Measurements from ENCODE around the gene GKAP1.
"Not testable (repeated sequence)": the region's sequence is repeated elsewhere in the genome, so short reads cannot be mapped to it uniquely, and the experiment has no call there.

The GKAP1 gene

GRCh38 chr9:83817356-83818278 lies at the start of gene GKAP1:
GKAP1 (minus strand) TSS chr9:83817769; CDS start chr9:83806517, 11,252 bp downstream.
- peak; percentile 71 for DNase-seq (ENCODE audit: low read depth)

- not testable (repeated sequence) for DNase-seq (ENCODE audit: low read depth)
These were observed 32.3 kb upstream of the GKAP1 start for GRCh38 chr9:83849895-83850294.

GRCh38 chr9:83837070-83837643 lies 19.6 kb upstream of the GKAP1 start:
- not testable (repeated sequence) for DNase-seq (ENCODE audit: low read depth)

GRCh38 chr9:83830426-83831071 lies 13.0 kb upstream of the GKAP1 start:
- not testable (repeated sequence) for DNase-seq (ENCODE audit: low read depth)

GRCh38 chr9:83824986-83825623 lies 7.5 kb upstream of the GKAP1 start:
- not testable (repeated sequence) for DNase-seq (ENCODE audit: low read depth)

GRCh38 chr9:83817011-83817355 lies 586 bp downstream of the GKAP1 start:
- not testable (repeated sequence) for DNase-seq (ENCODE audit: low read depth)

GRCh38 chr9:83815120-83815519 lies 2.4 kb downstream of the GKAP1 start:
- not testable (repeated sequence) for DNase-seq (ENCODE audit: low read depth)

GRCh38 chr9:83809213-83809612 lies 8.4 kb downstream of the GKAP1 start:
- DNase-seq (ENCODE audit: low read depth): not testable (repeated sequence)

GRCh38 chr9:83804454-83804853 lies 13.1 kb downstream of the GKAP1 start:
- not testable (repeated sequence) for DNase-seq (ENCODE audit: low read depth)

- DNase-seq (ENCODE audit: low read depth): not testable (repeated sequence)
These were observed 13.6 kb downstream of the GKAP1 start for GRCh38 chr9:83803941-83804340.

GRCh38 chr9:83800236-83801033 lies 17.1 kb downstream of the GKAP1 start:
- DNase-seq (ENCODE audit: low read depth): no peak

- DNase-seq (ENCODE audit: low read depth): no peak
These were observed 23.5 kb downstream of the GKAP1 start for GRCh38 chr9:83794051-83794450.

GRCh38 chr9:83792746-83793145 lies 24.8 kb downstream of the GKAP1 start:
- DNase-seq (ENCODE audit: low read depth): no peak

GRCh38 chr9:83778164-83778563 lies 39.4 kb downstream of the GKAP1 start:
- no peak for DNase-seq (ENCODE audit: low read depth)

- no peak for DNase-seq (ENCODE audit: low read depth)
These were observed 41.6 kb downstream of the GKAP1 start for GRCh38 chr9:83775932-83776331.

GRCh38 chr9:83772860-83773259 lies 44.7 kb downstream of the GKAP1 start:
- no peak for DNase-seq (ENCODE audit: low read depth)

- DNase-seq (ENCODE audit: low read depth): no peak
These were observed 52.2 kb downstream of the GKAP1 start for GRCh38 chr9:83765376-83765775.

GRCh38 chr9:83754383-83754977 lies 63.1 kb downstream of the GKAP1 start:
- no peak for DNase-seq (ENCODE audit: low read depth)

- DNase-seq (ENCODE audit: low read depth): no peak
These were observed 67.9 kb downstream of the GKAP1 start for GRCh38 chr9:83749706-83750105.

GRCh38 chr9:83744206-83744605 lies 73.4 kb downstream of the GKAP1 start:
- DNase-seq (ENCODE audit: low read depth): no peak

- DNase-seq (ENCODE audit: low read depth): no peak
These were observed 83.8 kb downstream of the GKAP1 start for GRCh38 chr9:83733739-83734138.
